ENCODE measurements around the gene ERCC5. TPM values are rescaled to one million over a fixed set of nuclear protein-coding genes. Genes with fewer than 3 reads are reported as not detected.

Gene ERCC5
- total RNA-seq: 44.9 and 52.3 TPM in 2 replicates

DNA sequence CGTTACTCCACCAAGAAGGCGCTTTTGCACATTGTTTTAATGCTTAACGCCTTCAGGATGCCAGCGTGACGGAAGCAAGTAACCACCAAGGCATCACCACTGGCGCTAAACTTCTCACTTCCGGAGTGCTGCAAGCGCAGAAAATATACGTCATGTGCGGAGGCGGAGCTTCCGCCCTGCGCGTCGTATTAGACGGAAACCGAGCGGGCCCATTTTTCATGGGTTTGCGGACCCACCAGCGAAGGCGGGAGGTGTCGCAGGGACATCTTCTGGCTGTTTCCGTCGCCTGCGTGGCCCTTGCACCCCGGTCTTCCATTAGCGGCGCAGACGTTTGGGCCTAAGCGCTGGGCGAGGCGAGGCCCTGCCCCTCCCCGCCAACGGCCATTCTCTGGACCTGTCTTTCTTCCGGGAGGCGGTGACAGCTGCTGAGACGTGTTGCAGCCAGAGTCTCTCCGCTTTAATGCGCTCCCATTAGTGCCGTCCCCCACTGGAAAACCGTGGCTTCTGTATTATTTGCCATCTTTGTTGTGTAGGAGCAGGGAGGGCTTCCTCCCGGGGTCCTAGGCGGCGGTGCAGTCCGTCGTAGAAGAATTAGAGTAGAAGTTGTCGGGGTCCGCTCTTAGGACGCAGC is at the start of gene ERCC5:
ERCC5 (plus strand) TSS at position 403 of the 631 bp plus-strand sequence. CDS start 235 bp downstream, outside the sequence.

DNA sequence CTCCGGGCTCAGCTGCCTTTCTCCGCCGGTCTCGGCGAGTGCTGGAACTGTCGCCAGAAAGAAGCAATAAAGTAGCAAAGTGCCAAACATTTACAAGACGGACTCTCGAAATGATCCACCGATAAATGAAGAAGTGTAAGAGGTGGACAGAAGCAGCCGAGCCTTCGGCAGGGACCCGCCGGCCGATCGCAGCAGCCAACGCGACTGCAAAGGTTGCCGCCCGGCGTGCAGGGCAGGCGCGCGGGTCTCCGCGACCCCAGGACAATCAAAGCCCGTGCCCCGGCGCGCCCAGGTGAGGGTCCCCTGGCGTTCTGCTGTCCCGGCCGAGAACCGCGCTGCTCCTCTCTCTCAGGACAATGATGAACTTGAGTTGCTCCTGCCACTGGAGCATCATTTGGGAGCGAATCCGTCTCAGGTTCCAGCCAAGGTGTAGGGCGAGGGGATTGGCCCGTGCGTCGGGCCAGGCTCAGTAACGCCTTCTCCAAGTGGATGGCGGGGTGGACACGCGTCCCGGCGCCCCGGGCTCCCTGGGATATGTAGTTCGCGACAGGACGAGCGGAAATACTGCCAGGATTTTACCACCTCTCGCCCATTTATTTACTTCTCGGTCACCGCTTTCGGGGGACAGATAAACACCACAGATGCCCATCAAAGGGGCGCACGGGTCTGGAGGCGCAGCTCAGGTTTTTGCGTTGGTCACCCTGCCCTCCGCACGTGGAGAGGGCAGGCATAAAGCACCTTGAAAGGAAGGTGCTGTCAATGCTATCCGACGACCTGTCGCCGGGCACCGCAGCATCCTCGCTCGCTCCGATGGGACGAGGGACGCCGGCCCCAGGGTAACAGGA is 47.0 kb upstream of the ERCC5 start, which contains the start of the genes BIVM and POGLUT2:
BIVM (plus strand) TSS at position 539 of the 845 bp plus-strand sequence. CDS start 8,149 bp downstream, outside the sequence.
POGLUT2 (minus strand) TSS at position 396 of the 845 bp plus-strand sequence; CDS start at position 90, 306 bp downstream.

Other genes with a start within 250 kb of the ERCC5 start
- gene TPP2, start 249.0 kb upstream of the ERCC5 start, total RNA-seq: 36.6 and 41.6 TPM in 2 replicates
- gene METTL21C, start 151.0 kb upstream of the ERCC5 start, total RNA-seq: not detected in 2 replicates
- 9.0 and 20.2 TPM in 2 replicates for gene TEX30, start 72.2 kb upstream of the ERCC5 start, total RNA-seq
- gene POGLUT2, start 47.1 kb upstream of the ERCC5 start, total RNA-seq: 9.9 and 11.4 TPM in 2 replicates
- gene BIVM, start 46.9 kb upstream of the ERCC5 start, total RNA-seq: 9.6 and 18.9 TPM in 2 replicates
- not detected in 2 replicates for gene SLC10A2, start 220.4 kb downstream of the ERCC5 start, total RNA-seq